Stimulated activated CD4-positive, alpha-beta T cell treated with anti-CD3 and anti-CD28 coated beads, Interleukin-1b, Interleukin-23, amount 100 ng/mL, for 48 hours (primary cell): Measurements from ENCODE around the gene PROZ.

Source experiments
- DNase-seq: peaks from one replicate; pipeline ENCODE4 v3.0.0-alpha.2; 2020

Gene PROZ

GRCh38 chr13:113120300-113121182 lies 37.9 kb upstream of the PROZ start:
- no peak for DNase-seq

- no peak for DNase-seq
These were observed 37.1 kb upstream of the PROZ start for GRCh38 chr13:113121183-113121927.

- no peak for DNase-seq
These were observed 36.4 kb upstream of the PROZ start for GRCh38 chr13:113121928-113122471.

DNA sequence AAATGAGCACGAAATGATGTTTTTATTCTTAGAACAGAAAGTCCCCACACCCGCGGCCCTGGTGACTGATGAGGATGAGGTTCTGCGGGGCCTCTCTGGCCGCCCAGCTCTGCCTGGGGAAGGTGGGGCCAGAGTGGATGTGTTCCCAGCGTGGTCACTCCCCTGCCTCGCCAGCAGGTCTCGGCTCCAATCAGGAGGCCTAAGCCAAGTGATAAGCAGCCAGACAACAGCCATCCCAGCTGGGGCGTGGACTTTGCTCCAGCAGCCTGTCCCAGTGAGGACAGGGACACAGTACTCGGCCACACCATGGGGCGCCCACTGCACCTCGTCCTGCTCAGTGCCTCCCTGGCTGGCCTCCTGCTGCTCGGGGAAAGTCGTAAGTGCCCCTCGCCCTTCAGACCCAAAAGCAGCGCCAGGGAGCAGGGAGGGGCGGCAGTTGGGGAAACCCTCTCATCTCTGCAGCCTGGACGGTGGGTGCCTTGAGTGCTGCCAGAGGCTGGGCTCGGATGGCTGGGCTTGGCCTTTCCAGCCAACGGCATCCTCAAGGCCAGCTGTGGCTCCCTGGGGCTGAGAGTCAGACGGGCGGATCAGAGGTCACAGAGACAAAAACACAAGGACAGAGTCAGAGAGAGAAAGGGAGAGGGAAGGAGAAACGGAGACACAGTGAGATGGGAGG lies 35.8 kb upstream of the PROZ start, which contains the start of gene F10:
Gene F10 (plus strand): TSS at position 250 of the 676 bp plus-strand sequence. CDS start 57 bp downstream, at position 307.
- no peak for DNase-seq

DNA sequence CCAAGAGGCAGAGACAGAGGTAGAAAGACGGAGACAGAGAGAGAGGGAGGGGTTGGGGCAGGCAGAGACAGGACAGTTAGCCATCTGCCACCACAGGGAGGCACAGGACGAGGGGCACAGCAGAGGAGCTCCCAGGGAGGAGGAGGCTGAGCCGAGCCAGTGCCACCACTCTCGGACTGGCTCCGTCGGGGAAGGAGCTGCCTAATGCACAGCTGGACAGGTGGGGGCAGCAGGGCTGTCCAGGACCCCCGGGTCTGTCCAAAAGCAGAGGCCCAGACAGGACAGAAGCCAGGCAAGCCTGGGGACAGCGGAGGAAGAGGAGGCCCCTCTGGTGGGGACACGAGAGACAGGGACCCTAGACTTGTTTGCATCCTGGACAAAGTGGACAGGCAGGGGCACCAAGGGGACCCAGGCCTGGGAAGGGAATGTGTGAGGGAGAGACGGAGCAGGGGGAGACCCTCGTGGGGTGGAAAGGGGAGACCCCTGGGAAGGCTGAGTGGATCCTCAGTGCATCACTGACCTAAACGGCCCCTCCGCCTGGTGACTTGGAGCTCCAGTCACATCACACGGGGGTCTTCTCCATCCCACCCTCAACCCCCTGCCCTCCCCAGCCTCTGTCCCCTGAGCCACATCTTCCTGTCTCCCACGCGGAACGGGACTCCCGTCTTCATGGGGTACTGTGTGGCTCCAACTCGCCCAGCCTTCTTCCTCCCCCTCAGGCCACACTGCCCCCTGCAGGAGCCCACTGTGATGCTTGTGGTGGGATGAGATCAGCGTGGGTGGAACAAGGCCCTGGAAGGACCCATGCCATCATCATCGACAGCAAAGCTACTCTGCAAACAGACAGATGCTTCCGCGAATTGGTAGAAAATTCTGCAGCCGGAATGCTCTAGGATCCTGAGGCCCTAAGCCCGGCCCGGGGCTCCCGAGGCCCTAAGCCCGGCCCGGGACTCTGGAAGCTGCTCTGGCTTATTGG lies 34.9 kb upstream of the PROZ start:
- no peak for DNase-seq

DNA sequence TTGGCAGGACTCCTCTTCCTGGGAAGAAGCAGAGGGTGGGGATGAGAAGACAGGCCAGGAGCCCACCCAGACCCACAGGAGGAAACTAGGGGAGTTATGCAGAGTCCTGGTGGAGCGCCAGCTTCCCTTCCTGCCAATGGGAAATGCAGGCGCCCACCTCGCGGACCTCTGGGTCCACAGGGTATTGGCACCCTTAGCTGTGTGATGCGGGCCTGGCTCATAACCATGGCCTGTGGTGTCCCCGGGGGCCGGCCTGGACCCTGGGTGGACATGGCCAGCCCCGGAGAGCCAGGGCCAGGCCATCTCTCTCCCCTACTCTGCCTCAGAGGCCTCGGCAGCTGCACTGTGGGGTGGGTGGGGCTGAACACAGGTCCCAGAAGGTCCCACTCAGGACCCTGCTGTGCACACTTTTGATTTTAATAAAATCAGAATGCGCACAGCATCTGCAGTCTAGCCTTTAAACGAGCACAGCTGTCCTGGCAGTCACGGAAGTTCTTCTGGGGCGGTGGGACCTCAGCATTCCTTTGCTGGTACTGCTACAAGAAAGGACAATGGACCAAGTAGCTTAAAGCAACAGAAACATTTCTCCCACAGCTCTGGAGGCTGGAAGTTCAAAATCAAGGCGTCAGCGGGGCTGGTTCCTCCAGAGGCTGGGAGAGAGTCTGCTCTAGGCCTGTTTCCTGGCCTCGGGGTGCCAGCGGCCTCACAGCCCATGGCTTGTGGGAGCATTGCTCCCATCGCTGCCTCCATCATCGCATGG lies 34.1 kb upstream of the PROZ start:
- DNase-seq, result no peak

GRCh38 chr13:113125506-113126264 lies 32.8 kb upstream of the PROZ start:
- no peak for DNase-seq

DNA sequence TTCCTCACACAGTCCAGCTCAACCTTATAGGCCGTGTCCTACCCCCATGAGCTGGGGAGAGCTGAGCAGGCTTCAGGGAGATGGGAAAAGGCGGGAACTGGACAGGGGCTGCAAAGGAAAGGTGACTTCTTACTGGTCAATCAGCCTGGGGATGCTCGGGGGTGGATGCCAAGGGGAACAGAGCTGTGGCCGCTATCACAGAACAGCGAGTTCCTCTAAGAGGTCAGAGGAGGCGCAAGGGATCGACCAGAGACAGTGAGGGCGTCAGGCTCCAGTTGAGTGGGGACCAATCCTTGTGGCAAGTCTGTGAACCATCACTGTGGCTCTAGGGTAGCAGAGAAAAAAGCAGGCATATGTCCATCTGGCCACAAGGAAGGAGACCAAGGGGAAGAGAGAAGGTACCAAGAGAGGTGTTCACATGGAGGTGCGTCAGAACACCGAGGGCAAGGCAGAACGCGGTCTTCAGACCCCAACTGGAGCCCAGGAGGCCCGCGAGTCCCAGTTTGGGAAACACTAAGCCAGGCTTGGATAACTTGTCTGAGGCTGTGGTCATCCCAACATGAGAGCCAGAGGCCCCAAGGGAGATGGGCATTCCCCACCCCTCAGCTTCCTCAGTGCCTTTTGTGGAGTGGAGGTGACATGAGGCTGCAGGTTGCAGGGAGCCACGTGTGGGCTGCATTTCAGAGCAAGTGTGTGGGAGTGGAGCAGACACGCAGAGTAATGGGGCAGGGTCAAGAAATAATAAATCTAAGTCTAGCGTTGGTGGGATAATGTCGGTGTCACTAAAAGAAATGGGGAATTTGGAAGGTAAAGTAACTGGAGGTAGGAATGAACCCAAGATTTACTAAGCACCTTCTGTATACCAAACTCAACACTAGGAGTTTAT lies 31.9 kb upstream of the PROZ start:
- DNase-seq, result no peak

GRCh38 chr13:113129480-113129879 lies 29.0 kb upstream of the PROZ start:
- no peak for DNase-seq

DNA sequence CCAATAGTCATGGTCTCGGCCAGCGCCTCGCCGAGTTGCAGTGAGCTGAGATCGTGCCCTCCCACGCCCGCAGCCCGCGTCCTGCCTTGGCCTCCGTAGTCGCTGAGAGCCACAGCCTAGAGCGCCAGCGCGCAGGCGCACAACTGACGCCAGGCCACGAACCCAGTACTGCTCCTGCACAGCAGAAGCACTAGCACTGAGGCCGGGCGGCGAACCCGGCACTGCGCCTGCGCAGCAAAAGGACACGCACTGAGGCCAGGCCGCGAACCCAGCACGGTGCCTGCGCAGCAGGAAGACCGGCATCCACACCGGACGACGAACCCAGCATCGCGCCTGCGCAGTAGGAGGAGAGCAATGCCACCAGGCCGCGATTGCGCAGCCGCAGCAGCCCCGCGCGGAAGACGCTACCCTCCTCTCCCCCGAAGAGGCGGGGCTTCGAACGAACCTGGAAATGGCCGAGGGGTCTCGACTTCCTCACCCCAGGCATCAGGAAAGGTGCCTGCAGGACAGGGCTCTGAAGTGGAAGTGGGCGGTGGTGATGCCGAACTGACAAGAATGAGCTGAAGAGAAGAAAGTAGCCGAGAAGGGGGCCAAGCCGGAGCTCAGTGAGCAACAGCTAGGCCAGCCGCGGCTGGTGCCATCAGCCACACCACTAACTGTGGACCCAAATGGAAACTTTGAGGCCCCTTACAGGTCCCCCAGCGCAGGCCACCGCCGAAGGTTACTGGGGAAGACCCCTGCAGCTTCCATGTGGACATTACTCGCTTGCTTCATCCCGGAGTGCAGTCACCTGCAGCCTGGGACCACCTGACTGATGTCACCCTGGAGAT lies 28.3 kb upstream of the PROZ start:
- peak; percentile 52 for DNase-seq

DNA sequence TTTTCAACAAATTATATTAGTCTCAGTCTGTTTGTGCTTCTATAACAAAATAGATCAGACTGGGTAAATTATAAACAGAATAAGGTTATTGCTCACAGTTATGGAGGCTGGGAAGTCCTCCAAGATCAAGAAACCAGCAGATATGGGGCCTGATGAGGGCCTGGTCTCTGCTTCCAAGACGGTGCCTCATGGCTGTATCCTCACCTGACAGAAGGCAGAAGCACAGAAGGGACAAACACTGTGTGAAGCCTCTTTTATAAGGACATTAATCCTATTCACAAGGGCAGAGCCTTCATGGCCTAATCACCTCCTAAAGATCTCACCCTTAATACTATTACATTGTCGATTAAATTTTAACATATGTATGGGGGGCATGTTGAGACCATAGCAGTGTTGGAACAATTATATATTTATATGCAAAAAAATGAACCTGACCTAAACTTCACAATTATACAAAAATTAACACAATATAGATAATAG lies 23.1 kb upstream of the PROZ start:
- no peak for DNase-seq

DNA sequence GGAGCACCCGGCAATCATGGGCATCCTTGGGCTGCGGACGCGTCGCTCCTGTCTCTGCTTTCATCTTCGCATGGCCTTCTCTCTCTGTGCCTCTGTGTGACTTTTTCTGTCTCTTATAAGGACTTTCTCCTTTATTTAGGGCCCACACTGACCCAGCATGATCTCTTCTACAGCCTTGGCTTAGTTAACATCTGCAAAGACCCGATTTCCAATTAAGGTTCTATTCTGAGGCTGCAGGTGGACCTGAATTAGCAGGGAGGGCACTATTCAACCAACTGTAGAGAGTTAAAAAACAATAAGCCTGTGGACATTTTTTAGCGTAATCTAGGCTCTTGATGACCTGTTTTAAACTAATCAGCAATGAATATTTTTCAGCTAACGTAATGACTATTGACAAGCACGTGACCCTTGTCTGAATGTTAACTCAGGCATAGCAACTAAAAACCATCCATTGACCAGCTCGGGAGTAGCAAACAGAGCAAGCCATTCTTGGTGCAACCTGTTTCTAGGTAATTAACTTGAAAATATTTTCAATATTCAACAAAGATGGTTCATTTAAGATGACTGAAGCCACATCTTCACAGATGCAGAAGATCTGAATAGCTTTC lies 20.7 kb upstream of the PROZ start:
- no peak for DNase-seq

GRCh38 chr13:113138792-113139551 lies 19.5 kb upstream of the PROZ start:
- no peak for DNase-seq

GRCh38 chr13:113139577-113139976 lies 18.9 kb upstream of the PROZ start:
- DNase-seq, result no peak

DNA sequence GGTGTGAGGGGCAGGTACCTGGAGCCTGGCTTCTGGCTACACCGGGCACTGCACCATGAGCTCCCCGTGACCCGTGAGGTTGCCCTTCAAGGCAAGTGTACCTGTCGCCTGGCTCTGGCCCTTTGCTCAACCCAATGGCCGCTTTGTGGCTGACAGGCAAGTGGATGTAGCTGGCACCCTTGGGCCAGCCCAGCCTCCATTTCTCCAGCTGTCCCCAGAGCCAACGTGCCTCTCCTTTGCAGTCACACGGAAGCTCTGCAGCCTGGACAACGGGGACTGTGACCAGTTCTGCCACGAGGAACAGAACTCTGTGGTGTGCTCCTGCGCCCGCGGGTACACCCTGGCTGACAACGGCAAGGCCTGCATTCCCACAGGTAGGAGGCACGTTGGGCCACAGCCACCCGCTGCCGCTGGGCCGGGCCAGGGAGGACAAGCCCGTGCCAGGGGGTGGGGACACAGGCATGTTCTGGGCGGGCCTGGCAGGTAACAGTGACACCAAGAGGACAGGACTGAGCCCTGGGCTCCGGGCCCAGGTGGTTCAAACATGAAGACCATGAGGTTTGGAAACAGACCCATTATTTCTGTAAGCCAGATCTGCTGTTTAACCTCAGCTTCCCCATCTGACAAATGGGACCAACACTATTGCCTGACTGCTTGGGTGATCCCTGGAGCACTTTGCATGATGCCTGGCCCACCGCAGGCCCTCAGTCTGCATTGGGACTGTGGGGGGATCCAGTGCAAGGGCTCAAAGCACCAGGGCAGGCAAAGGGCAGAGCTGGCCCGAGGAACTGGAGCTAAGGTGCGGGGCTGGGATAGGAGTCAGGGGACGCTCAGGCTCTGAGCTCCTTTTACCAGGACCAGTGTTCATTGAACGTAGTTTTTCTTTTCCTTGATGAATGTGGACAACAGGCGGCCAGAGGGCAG lies 17.5 kb upstream of the PROZ start:
- DNase-seq, result no peak

GRCh38 chr13:113141601-113141970 lies 16.9 kb upstream of the PROZ start:
- no peak for DNase-seq
